HG02852 (cell line): ENCODE data around the gene POC1A.

Experiments
- ATAC-seq: cut with Tn5 transposase; IDR thresholded peaks from one replicate; pipeline ENCODE4 v1.9.1; 2021; ENCODE audit warnings: mild to moderate bottlenecking, moderate library complexity; ENCODE audit not compliant: unreplicated experiment

Gene POC1A

GRCh38 chr3:52108302-52109232 lies 45.7 kb downstream of the POC1A start:
- no peak for ATAC-seq

- ATAC-seq = no peak
Measured at GRCh38 chr3:52106951-52107611, 47.1 kb downstream of the POC1A start.

GRCh38 chr3:52104684-52105640 lies 49.3 kb downstream of the POC1A start:
- ATAC-seq = no peak

- no peak for ATAC-seq
Measured at GRCh38 chr3:52102934-52103333, 51.3 kb downstream of the POC1A start.

DNA sequence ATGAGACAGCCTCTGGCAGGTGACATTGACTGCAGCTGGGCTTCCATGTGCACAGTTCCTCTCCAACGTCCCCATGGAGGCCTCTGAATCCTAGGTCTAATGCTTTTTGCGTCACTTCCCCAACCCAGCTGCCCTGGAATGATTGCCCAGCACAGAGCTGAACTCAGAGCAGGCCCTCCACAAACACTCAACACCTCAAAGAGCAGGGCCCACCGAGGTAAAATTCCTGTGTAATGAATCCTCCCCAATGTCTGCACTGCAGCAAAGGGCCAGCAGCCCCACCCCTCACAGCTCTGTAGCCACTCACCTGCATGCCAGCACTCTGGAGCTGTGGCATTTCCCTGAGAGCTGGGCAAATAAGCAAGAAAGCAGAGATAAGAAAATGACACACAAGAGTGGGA lies 55.2 kb downstream of the POC1A start:
- no peak for ATAC-seq

- no peak for ATAC-seq
Measured at GRCh38 chr3:52097851-52098507, 56.2 kb downstream of the POC1A start.

- no peak for ATAC-seq
Measured at GRCh38 chr3:52095990-52096775, 58.0 kb downstream of the POC1A start.

- no peak for ATAC-seq
Measured at GRCh38 chr3:52094571-52095485, 59.4 kb downstream of the POC1A start.

- no peak for ATAC-seq
Measured at GRCh38 chr3:52093756-52094545, 60.3 kb downstream of the POC1A start.

GRCh38 chr3:52092891-52093290 lies 61.3 kb downstream of the POC1A start:
- ATAC-seq = no peak

- ATAC-seq = no peak
Measured at GRCh38 chr3:52092271-52092660, 62.0 kb downstream of the POC1A start.

DNA sequence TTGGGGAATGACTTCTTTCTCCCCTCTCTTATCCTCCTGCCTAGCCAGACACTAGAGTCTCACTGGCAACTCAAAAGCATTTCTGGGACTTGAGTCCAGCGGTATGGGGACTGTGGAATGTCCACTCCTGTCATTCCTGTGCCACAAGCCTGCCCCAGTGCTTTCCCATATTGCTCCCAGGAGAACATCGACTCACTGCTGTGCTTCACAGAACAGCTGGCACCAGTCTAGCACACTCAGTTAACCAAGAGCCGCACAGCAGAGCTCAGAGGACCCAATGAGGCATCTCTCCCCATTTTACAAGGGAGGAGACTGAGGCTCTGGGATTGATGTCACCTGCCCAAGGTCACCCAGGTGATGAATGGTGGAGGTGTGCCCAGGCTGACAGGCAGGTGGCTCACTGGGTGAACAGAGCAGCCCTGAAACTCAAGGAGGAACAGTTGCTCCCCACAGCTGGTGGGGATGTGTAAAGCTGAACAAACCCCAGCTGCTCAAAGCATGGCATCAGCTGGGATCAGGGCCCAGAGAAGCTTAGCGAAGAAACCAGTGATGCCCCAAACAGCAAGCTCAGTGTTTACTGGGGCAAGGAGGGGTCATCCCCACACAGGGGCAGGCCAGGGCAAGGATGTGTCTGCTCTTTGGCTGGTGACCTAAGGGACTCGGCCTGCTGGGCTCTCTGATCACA lies 62.5 kb downstream of the POC1A start:
- no peak for ATAC-seq

DNA sequence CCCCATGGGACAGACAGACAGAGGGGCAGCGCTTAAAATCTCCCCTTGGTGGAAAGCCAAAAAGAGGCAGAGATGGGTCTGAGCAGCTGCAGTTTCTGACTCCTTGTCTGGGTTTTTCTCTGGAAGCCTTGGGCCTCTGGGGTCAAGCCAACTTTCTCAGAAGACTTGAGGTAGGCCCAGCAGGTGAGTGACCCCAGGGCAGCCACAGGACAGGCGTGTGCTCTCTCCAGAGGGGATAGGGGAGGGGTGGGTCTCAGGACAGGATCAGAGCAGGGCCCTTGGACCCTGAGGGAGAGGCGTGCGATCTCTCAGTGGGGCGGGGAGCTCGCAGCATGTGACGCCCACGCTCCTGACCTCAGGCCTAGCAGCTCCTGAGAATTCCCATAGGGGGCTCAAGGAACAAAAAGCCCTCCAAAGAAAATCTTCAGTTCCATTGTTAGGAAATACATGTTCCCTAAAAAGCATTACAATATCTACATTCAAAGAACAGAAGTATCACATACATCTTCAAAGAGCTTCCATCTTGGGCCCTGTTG lies 63.2 kb downstream of the POC1A start:
- no peak for ATAC-seq

DNA sequence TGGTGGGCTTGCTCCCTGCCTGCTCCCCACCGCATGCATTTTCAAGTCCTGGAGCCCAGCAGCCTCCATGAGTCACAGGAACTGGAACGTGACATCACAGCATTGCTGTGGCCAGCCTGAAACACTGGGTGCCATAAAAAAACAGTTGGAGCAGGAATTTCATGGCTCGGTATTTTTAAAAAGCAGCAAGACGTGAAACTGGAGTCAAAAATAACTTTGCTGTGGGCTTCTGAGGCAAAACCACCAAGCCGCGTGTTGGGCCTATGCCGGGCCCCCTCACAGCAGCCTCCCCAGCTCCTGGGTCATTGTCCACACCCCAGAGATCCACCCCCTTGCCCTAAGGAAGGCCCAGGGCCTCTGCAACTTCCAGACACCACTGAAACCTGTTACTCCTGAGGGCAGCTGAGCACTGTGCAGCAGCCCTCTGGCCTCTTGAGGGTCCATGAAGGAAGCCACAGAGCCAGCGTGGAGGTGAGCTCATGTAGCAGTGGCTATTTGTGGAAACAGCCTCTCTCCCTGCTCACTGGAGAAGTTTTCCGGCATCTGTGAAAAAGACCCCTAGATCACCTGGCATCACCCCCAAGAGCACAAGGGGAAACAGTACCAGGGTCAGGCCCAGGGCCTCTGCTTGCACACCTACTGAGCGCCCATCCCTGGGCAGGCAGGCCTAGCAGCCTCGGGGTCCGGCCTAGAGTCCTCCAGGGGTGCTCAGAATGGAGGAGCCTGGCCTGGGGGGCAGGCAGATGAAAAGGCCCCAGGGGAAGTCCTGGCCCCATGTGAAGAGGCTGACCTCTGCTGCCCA lies 63.9 kb downstream of the POC1A start:
- ATAC-seq = no peak

DNA sequence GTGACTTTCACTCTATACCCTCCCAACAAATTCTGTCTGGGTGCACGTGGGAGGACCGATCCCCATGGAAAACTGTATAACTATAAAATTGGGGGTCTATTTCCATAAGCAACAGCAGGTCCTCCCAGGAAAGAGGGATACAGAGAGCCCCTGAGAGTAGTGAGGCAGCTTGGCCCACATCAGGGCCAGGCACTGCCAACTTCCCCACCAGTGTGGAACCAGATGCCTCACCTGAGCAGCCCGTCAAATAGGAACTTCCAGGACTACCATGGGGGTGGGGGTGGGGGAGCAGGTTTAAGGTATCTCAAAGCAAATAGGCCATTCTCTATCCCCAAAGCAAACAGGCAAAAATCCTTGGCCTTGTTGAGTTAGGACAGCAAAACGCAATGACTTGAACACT lies 64.5 kb downstream of the POC1A start:
- ATAC-seq = no peak
